ENCODE data around the gene MAP3K2.

DNA sequence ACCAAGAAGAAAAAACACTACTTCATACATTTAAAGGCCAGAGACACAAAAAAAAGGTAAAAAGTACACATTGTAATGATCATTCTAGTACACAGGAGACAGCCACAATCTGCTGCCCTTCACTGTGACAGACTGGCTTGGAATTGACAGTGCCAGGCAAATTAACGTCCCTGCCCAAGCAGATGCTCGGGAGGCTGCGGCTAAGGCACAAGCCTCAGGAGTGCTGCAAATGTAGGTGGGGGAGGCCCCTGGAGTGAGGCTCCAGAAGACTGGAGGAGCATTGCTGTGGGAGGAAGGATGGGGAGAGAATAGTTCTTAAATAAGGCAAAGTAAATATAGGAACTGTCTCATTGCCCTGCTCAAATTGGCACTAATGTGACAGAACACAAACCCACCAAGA is 112.4 kb downstream of the MAP3K2 start:
- TF ChIP-seq EZH2 (IDR thresholded peaks at IDR 0.05; ENCODE audit: low read depth, low read length, severe bottlenecking) (no peak), ZNF274 (IDR thresholded peaks at IDR 0.05; ENCODE audit: borderline replicate concordance, extremely low read depth, low read length) (no peak), KDM5A (IDR thresholded peaks at IDR 0.05; ENCODE audit: low read length) (no peak), TAF1 (IDR thresholded peaks at IDR 0.05; ENCODE audit: low read depth, low read length) (no peak), SP2 (IDR thresholded peaks at IDR 0.05; ENCODE audit: low read length) (no peak), SP1 (IDR thresholded peaks at IDR 0.05; ENCODE audit: low read depth, low read length) (no peak), POLR2A (IDR thresholded peaks at IDR 0.05; ENCODE audit: control extremely low read depth in 1 of 2, low read depth in 2 of 2, low read length in 2 of 2) (no peak), SIN3A (conservative IDR thresholded peaks at IDR 0.05 in 1 of 2, IDR thresholded peaks at IDR 0.05 in 1 of 2; ENCODE audit: low read depth in 1 of 2, low read length in 2 of 2) (no peak), BRCA1 (IDR thresholded peaks at IDR 0.05; ENCODE audit: low read depth, low read length) (no peak)
- TF ChIP-seq, protein P1, sequence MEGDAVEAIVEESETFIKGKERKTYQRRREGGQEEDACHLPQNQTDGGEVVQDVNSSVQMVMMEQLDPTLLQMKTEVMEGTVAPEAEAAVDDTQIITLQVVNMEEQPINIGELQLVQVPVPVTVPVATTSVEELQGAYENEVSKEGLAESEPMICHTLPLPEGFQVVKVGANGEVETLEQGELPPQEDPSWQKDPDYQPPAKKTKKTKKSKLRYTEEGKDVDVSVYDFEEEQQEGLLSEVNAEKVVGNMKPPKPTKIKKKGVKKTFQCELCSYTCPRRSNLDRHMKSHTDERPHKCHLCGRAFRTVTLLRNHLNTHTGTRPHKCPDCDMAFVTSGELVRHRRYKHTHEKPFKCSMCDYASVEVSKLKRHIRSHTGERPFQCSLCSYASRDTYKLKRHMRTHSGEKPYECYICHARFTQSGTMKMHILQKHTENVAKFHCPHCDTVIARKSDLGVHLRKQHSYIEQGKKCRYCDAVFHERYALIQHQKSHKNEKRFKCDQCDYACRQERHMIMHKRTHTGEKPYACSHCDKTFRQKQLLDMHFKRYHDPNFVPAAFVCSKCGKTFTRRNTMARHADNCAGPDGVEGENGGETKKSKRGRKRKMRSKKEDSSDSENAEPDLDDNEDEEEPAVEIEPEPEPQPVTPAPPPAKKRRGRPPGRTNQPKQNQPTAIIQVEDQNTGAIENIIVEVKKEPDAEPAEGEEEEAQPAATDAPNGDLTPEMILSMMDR (IDR thresholded peaks at IDR 0.05; ENCODE audit: control extremely low read depth in 1 of 3, insufficient read depth in 1 of 3, low read depth in 1 of 3, low read length in 3 of 3), result no peak
